HepG2 (cell line): ENCODE measurements around the gene AKAP12. TPM values are rescaled to one million over a fixed set of nuclear protein-coding genes. Genes with fewer than 3 reads are reported as not detected.

ENCODE experiments used
- ARNT ChIP-seq: fragments of 450-650 bp; IDR thresholded peaks from 2 replicates; pipeline ENCODE4 v1.6.1; 2017
- CBX5 ChIP-seq: sonication (generic); formaldehyde crosslinking; IDR thresholded peaks from 2 replicates; pipeline ENCODE4 v1.4.0; 2020; ENCODE audit warnings: missing genetic modification reagents, borderline replicate concordance
- CC2D1A ChIP-seq: sonication (generic); formaldehyde crosslinking; IDR thresholded peaks from 2 replicates; pipeline ENCODE4 v1.8.1; 2023; ENCODE audit warnings: mild to moderate bottlenecking, missing genetic modification reagents
- ELF1 ChIP-seq: sonication (generic); formaldehyde crosslinking; IDR thresholded peaks from 2 replicates; pipeline ENCODE4 v1.4.0; 2020; ENCODE audit warnings: missing genetic modification reagents
- HINFP ChIP-seq: sonication (generic); formaldehyde crosslinking; IDR thresholded peaks from 2 replicates; pipeline ENCODE4 v1.4.0; 2020; ENCODE audit warnings: low read depth, mild to moderate bottlenecking, missing genetic modification reagents
- HNRNPLL ChIP-seq: fragments of 200-400 bp; formaldehyde crosslinking; IDR thresholded peaks from 2 replicates; pipeline ENCODE4 v1.6.1; 2017; ENCODE audit warnings: mild to moderate bottlenecking, low read depth, low read length; ENCODE audit not compliant: poor library complexity, severe bottlenecking
- IKZF1 ChIP-seq: fragments of 450-650 bp; IDR thresholded peaks from 2 replicates; pipeline ENCODE4 v1.7.1; 2016
- JARID2 ChIP-seq: sonication (generic); formaldehyde crosslinking; IDR thresholded peaks from 2 replicates; pipeline ENCODE4 v1.8.1; 2023; ENCODE audit warnings: missing genetic modification reagents, inconsistent platforms; ENCODE audit not compliant: insufficient replicate concordance
- KDM2A ChIP-seq: sonication (generic); formaldehyde crosslinking; IDR thresholded peaks from 2 replicates; pipeline ENCODE4 v1.4.0; 2020; ENCODE audit warnings: low read depth, missing genetic modification reagents, borderline replicate concordance
- KLF15 ChIP-seq: sonication (generic); formaldehyde crosslinking; IDR thresholded peaks from 2 replicates; pipeline ENCODE4 v1.8.1; 2023; ENCODE audit warnings: borderline replicate concordance, mild to moderate bottlenecking, inconsistent platforms, missing genetic modification reagents, mixed read lengths
- NFATC3 ChIP-seq: sonication (generic); formaldehyde crosslinking; IDR thresholded peaks from 2 replicates; pipeline ENCODE4 v1.5.1; 2020; ENCODE audit warnings: mild to moderate bottlenecking, missing genetic modification reagents
- NPAS2 ChIP-seq: sonication (generic); formaldehyde crosslinking; IDR thresholded peaks from 2 replicates; pipeline ENCODE4 v1.8.0; 2022; ENCODE audit warnings: mild to moderate bottlenecking, missing genetic modification reagents, borderline replicate concordance
- NR2F6 ChIP-seq, 2 experiments: IDR thresholded peaks; 2 replicates each; pipeline ENCODE4 v1.6.1; 2016; ENCODE audit warnings: antibody characterized with exemption in 1 of 2, mild to moderate bottlenecking in 1 of 2
- SATB2 ChIP-seq: sonication (generic); formaldehyde crosslinking; IDR thresholded peaks from 2 replicates; pipeline ENCODE4 v1.5.0; 2020; ENCODE audit warnings: missing genetic modification reagents
- TCF12 ChIP-seq, 2 experiments: fragments of 450-650 bp in 1 of 2; sonication (generic) in 1 of 2; formaldehyde crosslinking in 1 of 2; IDR thresholded peaks; 2 replicates each; pipeline versions ENCODE4 v1.6.1 to v1.8.0; 2017 to 2022; ENCODE audit warnings: antibody characterized with exemption in 1 of 2, mild to moderate bottlenecking in 1 of 2, missing genetic modification reagents in 1 of 2, moderate library complexity in 1 of 2
- ZNF121 ChIP-seq: sonication (generic); formaldehyde crosslinking; IDR thresholded peaks from 2 replicates; pipeline ENCODE4 v1.5.0; 2020; ENCODE audit warnings: mild to moderate bottlenecking, missing genetic modification reagents
- ZNF382 ChIP-seq: sonication (generic); formaldehyde crosslinking; IDR thresholded peaks from 2 replicates; pipeline ENCODE4 v1.5.0; 2020; ENCODE audit warnings: missing genetic modification reagents, mild to moderate bottlenecking, borderline replicate concordance
- polyA plus RNA-seq, 8 experiments: library from polyadenylated mRNA; depleted of rRNA in 3 of 8; stranded (reverse) in 7 of 8; unstranded in 1 of 8; fragments of >200 nt; fragmentation: Illumina TruSeq in 4 of 8; extraction: Trizol in 4 of 8; gene quantifications; 2 replicates each; pipeline versions ENCODE4 v1.2.1 to v1.2.3, GENCODE V29; 2011 to 2016; ENCODE audit warnings: low read depth in 4 of 8, missing spikeins in 1 of 8, mixed read lengths in 1 of 8; ENCODE audit not compliant: insufficient read depth in 1 of 8
- total RNA-seq, 5 experiments: library from RNA; depleted of rRNA; stranded (reverse); fragments of >200 nt; fragmentation: Illumina TruSeq; extraction: Trizol; gene quantifications; 2 replicates each; pipeline ENCODE4 v1.2.3, GENCODE V29; 2016; ENCODE audit warnings: low read depth in 1 of 5
- TF ChIP-seq, protein P1 (sequence below): sonication (generic); formaldehyde crosslinking; IDR thresholded peaks from 2 replicates; pipeline ENCODE4 v1.4.0; 2020; ENCODE audit warnings: mild to moderate bottlenecking, missing genetic modification reagents, borderline replicate concordance
- TF ChIP-seq, protein P2 (sequence below): IDR thresholded peaks from 2 replicates; pipeline ENCODE4 v1.6.1; 2016

AKAP12 gene
- total and polyA plus RNA-seq, 2 of the 13 experiments (the other 11 are each of a cell fraction or from before 2014, with no cell fraction given) = 10.6 to 19.0 TPM

- TF ChIP-seq CC2D1A (CRISPR knock-in tag) (no peak), JARID2 (CRISPR knock-in tag) (no peak), HINFP (CRISPR knock-in tag) (0 out of 2 replicates have a peak, but pooled peaks have one; percentile 56), NPAS2 (CRISPR knock-in tag) (no peak), ARNT (no peak), ELF1 (CRISPR knock-in tag) (no peak), KDM2A (peak; percentile 58; the same call in 1 of the 2 replicates), ZNF382 (CRISPR knock-in tag) (no peak), HNRNPLL (peak; percentile 65), KLF15 (CRISPR knock-in tag) (no peak), ZNF121 (CRISPR knock-in tag) (no peak), SATB2 (CRISPR knock-in tag) (no peak), TCF12 (IDR thresholded peaks at IDR 0.05) (no peak), TCF12 (CRISPR knock-in tag; IDR thresholded peaks at IDR 0.05) (no peak), IKZF1 (no peak), NFATC3 (CRISPR knock-in tag) (no peak), CBX5 (CRISPR knock-in tag) (no peak), NR2F6 (IDR thresholded peaks at IDR 0.05) (no peak), NR2F6 (CRISPR knock-in tag; IDR thresholded peaks at IDR 0.05) (no peak)
- TF ChIP-seq, protein P1, sequence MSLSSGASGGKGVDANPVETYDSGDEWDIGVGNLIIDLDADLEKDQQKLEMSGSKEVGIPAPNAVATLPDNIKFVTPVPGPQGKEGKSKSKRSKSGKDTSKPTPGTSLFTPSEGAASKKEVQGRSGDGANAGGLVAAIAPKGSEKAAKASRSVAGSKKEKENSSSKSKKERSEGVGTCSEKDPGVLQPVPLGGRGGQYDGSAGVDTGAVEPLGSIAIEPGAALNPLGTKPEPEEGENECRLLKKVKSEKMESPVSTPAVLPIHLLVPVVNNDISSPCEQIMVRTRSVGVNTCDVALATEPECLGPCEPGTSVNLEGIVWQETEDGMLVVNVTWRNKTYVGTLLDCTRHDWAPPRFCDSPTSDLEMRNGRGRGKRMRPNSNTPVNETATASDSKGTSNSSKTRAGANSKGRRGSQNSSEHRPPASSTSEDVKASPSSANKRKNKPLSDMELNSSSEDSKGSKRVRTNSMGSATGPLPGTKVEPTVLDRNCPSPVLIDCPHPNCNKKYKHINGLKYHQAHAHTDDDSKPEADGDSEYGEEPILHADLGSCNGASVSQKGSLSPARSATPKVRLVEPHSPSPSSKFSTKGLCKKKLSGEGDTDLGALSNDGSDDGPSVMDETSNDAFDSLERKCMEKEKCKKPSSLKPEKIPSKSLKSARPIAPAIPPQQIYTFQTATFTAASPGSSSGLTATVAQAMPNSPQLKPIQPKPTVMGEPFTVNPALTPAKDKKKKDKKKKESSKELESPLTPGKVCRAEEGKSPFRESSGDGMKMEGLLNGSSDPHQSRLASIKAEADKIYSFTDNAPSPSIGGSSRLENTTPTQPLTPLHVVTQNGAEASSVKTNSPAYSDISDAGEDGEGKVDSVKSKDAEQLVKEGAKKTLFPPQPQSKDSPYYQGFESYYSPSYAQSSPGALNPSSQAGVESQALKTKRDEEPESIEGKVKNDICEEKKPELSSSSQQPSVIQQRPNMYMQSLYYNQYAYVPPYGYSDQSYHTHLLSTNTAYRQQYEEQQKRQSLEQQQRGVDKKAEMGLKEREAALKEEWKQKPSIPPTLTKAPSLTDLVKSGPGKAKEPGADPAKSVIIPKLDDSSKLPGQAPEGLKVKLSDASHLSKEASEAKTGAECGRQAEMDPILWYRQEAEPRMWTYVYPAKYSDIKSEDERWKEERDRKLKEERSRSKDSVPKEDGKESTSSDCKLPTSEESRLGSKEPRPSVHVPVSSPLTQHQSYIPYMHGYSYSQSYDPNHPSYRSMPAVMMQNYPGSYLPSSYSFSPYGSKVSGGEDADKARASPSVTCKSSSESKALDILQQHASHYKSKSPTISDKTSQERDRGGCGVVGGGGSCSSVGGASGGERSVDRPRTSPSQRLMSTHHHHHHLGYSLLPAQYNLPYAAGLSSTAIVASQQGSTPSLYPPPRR (CRISPR knock-in tag) = no peak
- TF ChIP-seq, protein P2, sequence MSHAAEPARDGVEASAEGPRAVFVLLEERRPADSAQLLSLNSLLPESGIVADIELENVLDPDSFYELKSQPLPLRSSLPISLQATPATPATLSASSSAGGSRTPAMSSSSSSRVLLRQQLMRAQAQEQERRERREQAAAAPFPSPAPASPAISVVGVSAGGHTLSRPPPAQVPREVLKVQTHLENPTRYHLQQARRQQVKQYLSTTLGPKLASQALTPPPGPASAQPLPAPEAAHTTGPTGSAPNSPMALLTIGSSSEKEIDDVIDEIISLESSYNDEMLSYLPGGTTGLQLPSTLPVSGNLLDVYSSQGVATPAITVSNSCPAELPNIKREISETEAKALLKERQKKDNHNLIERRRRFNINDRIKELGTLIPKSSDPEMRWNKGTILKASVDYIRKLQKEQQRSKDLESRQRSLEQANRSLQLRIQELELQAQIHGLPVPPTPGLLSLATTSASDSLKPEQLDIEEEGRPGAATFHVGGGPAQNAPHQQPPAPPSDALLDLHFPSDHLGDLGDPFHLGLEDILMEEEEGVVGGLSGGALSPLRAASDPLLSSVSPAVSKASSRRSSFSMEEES (CRISPR knock-in tag) = peak; percentile 71
These were observed 85.6 kb downstream of the AKAP12 start (continued) for GRCh38 chr6:151325075-151326050.
